ENCODE measurements around the gene IKBKG. TPM values are rescaled to one million over a fixed set of nuclear protein-coding genes. Genes with fewer than 3 reads are reported as not detected.
"Not testable (repeated sequence)": the region's sequence is repeated elsewhere in the genome, so short reads cannot be mapped to it uniquely, and the experiment has no call there.

Gene IKBKG
- total RNA-seq, 1 donor from 2014 or later, result 14.6 TPM

DNA sequence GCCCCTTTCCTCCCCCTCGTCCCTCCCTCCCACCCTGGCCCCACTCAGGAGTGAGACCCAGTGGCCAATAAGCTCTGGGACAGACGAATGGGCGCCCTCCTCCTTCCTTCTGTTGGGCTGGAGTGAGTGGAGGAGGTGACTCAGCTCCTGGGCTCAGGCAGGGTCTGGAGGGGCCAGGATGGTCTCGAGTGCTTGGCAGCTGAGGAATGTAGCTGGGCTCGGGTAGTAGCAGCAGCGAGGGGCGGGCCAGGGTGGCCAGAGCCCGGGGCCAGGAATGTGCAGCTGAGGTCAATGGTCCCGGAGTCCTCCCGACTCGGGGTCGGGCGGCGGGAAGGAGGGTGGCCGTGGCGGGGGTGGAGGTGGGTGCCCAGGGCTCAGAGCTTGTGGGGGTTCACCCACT is 15.8 kb upstream of the IKBKG start:
- H3K27me3 ChIP-seq (ENCODE audit: control insufficient read depth, insufficient read depth, low read length), result no peaks in the 10 kb centered on the region

GRCh38 chrX:154532690-154533089 is 14.7 kb upstream of the IKBKG start:
- H3K27me3 ChIP-seq (ENCODE audit: control insufficient read depth, insufficient read depth, low read length), result no peaks in the 10 kb centered on the region
- H3K4me3 ChIP-seq (ENCODE audit: low read depth, low read length), result no peak overlapping the region
- H3K36me3 ChIP-seq (ENCODE audit: control insufficient read depth, insufficient read depth, low read length), result no peaks in the 10 kb centered on the region
- no peak for DNase-seq (ENCODE audit: low read depth)
- no peak for TF ChIP-seq CTCF (IDR thresholded peaks at IDR 0.05; ENCODE audit: insufficient read depth, low read length, poor library complexity, severe bottlenecking)

More for the DNA sequence above, 15.8 kb upstream of the IKBKG start:
- Histone ChIP-seq H3K36me3 (ENCODE audit: control insufficient read depth, insufficient read depth, low read length) (no peaks in the 10 kb centered on the region), H3K4me3 (ENCODE audit: low read depth, low read length) (no peak overlapping the region)
- DNase-seq (ENCODE audit: low read depth), result no peak
- TF ChIP-seq CTCF (IDR thresholded peaks at IDR 0.05; ENCODE audit: insufficient read depth, low read length, poor library complexity, severe bottlenecking), result no peak

DNA sequence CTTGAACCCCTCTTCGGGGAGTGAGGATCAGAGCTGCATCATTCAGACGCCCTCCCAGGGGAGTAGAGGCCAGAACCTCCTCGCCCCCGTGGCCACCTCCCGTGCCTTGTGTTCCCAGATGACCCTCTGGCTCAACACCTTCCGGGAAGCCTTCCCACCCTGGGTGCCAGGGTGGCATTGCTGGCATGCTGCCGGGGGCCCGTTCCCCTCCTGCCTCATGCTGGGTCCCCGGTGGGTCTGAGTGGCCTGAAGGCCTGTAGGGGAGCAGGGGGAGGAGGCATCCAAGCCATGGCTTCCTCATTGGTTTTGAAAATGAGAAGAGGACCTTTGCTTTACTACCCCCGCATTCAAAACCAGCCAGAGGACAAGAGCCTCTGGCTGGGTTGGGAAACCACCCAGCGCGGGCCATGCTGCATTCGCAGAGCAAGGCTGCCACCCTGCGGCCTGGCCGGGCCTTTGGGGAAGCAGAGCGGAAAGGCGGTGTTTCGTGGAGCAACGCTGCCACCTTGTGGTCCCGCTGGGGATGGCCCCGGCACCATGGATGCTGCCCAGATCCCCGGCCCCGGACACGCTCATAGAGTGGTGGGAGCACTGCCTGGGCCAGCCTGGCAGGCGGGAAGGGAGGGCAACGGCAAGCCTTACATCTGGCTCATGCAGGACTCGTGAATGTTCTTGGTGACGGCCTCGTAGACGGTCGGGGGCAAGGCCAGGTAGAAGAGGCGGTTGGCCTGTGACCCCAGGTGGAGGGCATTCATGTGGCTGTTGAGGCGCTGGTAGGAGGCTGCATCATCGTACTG is 12.7 kb upstream of the IKBKG start:
- no peaks in the 10 kb centered on the region for H3K36me3 ChIP-seq (ENCODE audit: control insufficient read depth, insufficient read depth, low read length)
- TF ChIP-seq CTCF (IDR thresholded peaks at IDR 0.05; ENCODE audit: insufficient read depth, low read length, poor library complexity, severe bottlenecking), result peak; percentile 94
- H3K4me3 ChIP-seq (ENCODE audit: low read depth, low read length), result no peak overlapping the region
- no peaks in the 10 kb centered on the region for H3K27me3 ChIP-seq (ENCODE audit: control insufficient read depth, insufficient read depth, low read length)
- DNase-seq (ENCODE audit: low read depth), result no peak

DNA sequence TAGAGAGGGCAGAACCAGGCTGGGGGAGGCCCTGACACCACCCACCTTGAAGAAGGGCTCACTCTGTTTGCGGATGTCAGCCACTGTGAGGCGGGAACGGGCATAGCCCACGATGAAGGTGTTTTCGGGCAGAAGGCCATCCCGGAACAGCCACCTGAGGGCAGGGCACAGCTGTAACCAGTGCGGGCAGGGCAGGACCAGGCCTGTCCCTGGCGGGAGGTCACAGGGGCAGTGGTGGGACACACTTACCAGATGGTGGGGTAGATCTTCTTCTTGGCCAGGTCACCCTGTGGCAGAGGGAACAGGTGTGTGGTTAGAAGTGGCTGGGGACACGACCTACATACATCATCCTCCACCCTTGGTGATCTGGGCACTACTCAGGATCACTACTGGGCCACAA is 11.5 kb upstream of the IKBKG start:
- H3K36me3 ChIP-seq (ENCODE audit: control insufficient read depth, insufficient read depth, low read length), result no peaks in the 10 kb centered on the region

GRCh38 chrX:154539077-154539476 is 8.3 kb upstream of the IKBKG start:
- no peaks in the 10 kb centered on the region for H3K36me3 ChIP-seq (ENCODE audit: control insufficient read depth, insufficient read depth, low read length)
- TF ChIP-seq CTCF (IDR thresholded peaks at IDR 0.05; ENCODE audit: insufficient read depth, low read length, poor library complexity, severe bottlenecking), result no peak
- no peak overlapping the region for H3K4me3 ChIP-seq (ENCODE audit: low read depth, low read length)
- H3K27me3 ChIP-seq (ENCODE audit: control insufficient read depth, insufficient read depth, low read length), result no peaks in the 10 kb centered on the region
- DNase-seq (ENCODE audit: low read depth), result no peak

More for the DNA sequence above, 11.5 kb upstream of the IKBKG start:
- Histone ChIP-seq H3K4me3 (ENCODE audit: low read depth, low read length) (no peak overlapping the region), H3K27me3 (ENCODE audit: control insufficient read depth, insufficient read depth, low read length) (no peaks in the 10 kb centered on the region)
- no peak for DNase-seq (ENCODE audit: low read depth)
- TF ChIP-seq CTCF (IDR thresholded peaks at IDR 0.05; ENCODE audit: insufficient read depth, low read length, poor library complexity, severe bottlenecking), result no peak

- not testable (repeated sequence) for H3K36me3 ChIP-seq (ENCODE audit: control insufficient read depth, insufficient read depth, low read length); DNase-seq (ENCODE audit: low read depth)
Measured at GRCh38 chrX:154540365-154540764, 7.1 kb upstream of the IKBKG start.

More at GRCh38 chrX:154540365-154540764, 7.1 kb upstream of the IKBKG start:
- H3K4me3 ChIP-seq (ENCODE audit: low read depth, low read length); H3K27me3 ChIP-seq (ENCODE audit: control insufficient read depth, insufficient read depth, low read length): not testable (repeated sequence)

All from kidney epithelial cell (primary cell).